CD4-positive, CD25-positive, alpha-beta regulatory T cell (primary cell): ENCODE results near the gene SMARCC2. TPM values are rescaled to one million over a fixed set of nuclear protein-coding genes. Genes with fewer than 3 reads are reported as not detected.

Experiments
- ATAC-seq, 2 donors: fragments of 150-1000 bp; cut with Tn5 transposase; one replicate each; pipeline ENCODE4 v1.10.0; 2021; ENCODE audit warnings: low read depth in 2 of 2, moderate number of reproducible peaks in 2 of 2, moderate library complexity in 1 of 2
- DNase-seq, 3 donors: peaks; one replicate each; pipeline versions ENCODE4 v3.0.0 to v3.0.0-alpha.2; 2012 to 2022; ENCODE audit warnings: mixed read lengths in 1 of 3
- H3K27ac ChIP-seq: one replicate; pipeline ENCODE4 v1.7.0; 2013; ENCODE audit warnings: mild to moderate bottlenecking, low read length; ENCODE audit not compliant: insufficient read depth, poor library complexity, severe bottlenecking
- H3K27me3 ChIP-seq: one replicate; pipeline ENCODE4 v1.7.0; 2013; ENCODE audit warnings: low read length; ENCODE audit not compliant: control insufficient read depth, insufficient read depth
- H3K36me3 ChIP-seq: one replicate; pipeline ENCODE4 v1.7.0; 2013; ENCODE audit warnings: mild to moderate bottlenecking, low read length, moderate library complexity; ENCODE audit not compliant: control insufficient read depth, insufficient read depth
- H3K4me1 ChIP-seq: 2 replicates; pipeline ENCODE4 v1.7.0; 2013; ENCODE audit warnings: mild to moderate bottlenecking, low read length; ENCODE audit not compliant: insufficient read depth, control insufficient read depth, poor library complexity, severe bottlenecking
- H3K4me3 ChIP-seq: one replicate; pipeline ENCODE4 v1.7.0; 2013; ENCODE audit warnings: low read depth, mild to moderate bottlenecking, low read length, moderate library complexity
- H3K9me3 ChIP-seq, 2 experiments: 1 replicate in 1 of 2; 2 replicates in 1 of 2; pipeline ENCODE4 v1.7.0; 2013; ENCODE audit warnings: low read length in 2 of 2, mild to moderate bottlenecking in 1 of 2, moderate library complexity in 1 of 2; ENCODE audit not compliant: control insufficient read depth in 2 of 2
- H3K27ac Mint-ChIP-seq, 3 donors: one replicate each; pipeline ENCODE4 v1.8.0; 2020 to 2022; ENCODE audit warnings: mild to moderate bottlenecking in 3 of 3, mixed read lengths in 3 of 3, moderate library complexity in 2 of 3
- H3K27me3 Mint-ChIP-seq: one replicate; pipeline ENCODE4 v1.8.0; 2022; ENCODE audit warnings: mild to moderate bottlenecking, mixed read lengths
- H3K36me3 Mint-ChIP-seq: one replicate; pipeline ENCODE4 v1.8.0; 2020; ENCODE audit warnings: mixed read lengths
- H3K4me1 Mint-ChIP-seq, 4 donors: one replicate each; pipeline ENCODE4 v1.8.0; 2020 to 2022; ENCODE audit warnings: mixed read lengths in 4 of 4, mild to moderate bottlenecking in 1 of 4
- H3K4me3 Mint-ChIP-seq, 4 donors: one replicate each; pipeline ENCODE4 v1.8.0; 2020 to 2022; ENCODE audit warnings: mild to moderate bottlenecking in 4 of 4, mixed read lengths in 4 of 4, moderate library complexity in 3 of 4
- H3K9me3 Mint-ChIP-seq, 7 donors: one replicate each; pipeline ENCODE4 v1.8.0; 2020 to 2022; ENCODE audit warnings: mixed read lengths in 7 of 7, mild to moderate bottlenecking in 3 of 7, moderate library complexity in 2 of 7
- polyA plus RNA-seq, 4 donors: library from polyadenylated mRNA; unstranded; fragments of 300-500 nt; fragmentation: Illumina TruSeq; gene quantifications; one replicate each; pipeline ENCODE4 v1.2.3, GENCODE V29; 2021
- total RNA-seq: library from RNA; stranded (reverse); gene quantifications from one replicate; pipeline ENCODE4 v1.2.3, GENCODE V29; 2022

SMARCC2 gene
- total and polyA plus RNA-seq, 5 donors from 2014 or later: 46.3 to 153 (median 57.1) TPM

GRCh38 chr12:56186957-56187356 lies 2.3 kb downstream of the SMARCC2 start:
- H3K27ac ChIP-seq: peak overlapping the region; percentile 86
- DNase-seq: no peak
- H3K27ac Mint-ChIP-seq: peak overlapping the region in 2 of 3 donors; percentile 94 to 96
- no peaks in the 10 kb centered on the region for H3K27me3 ChIP-seq
- H3K4me1 Mint-ChIP-seq: peaks cover 19 to 53% (median 33%) of the 10 kb centered on the region in 4 donors
- H3K4me1 ChIP-seq: peaks cover 32% of the 10 kb centered on the region
- H3K27me3 Mint-ChIP-seq: peaks cover 16% of the 10 kb centered on the region
- no peak for ATAC-seq
- H3K36me3 Mint-ChIP-seq: peaks cover 24% of the 10 kb centered on the region
- peak overlapping the region; percentile 38 to 95 (median 94) for H3K4me3 Mint-ChIP-seq
- H3K9me3 ChIP-seq: no peaks in the 10 kb centered on the region
- H3K36me3 ChIP-seq: peaks cover 43% of the 10 kb centered on the region
- peaks cover 0 to 1% (median 0%) of the 10 kb centered on the region in 7 donors for H3K9me3 Mint-ChIP-seq
- peak overlapping the region; percentile 84 for H3K4me3 ChIP-seq

- H3K27ac Mint-ChIP-seq: peak overlapping the region in 1 of 3 donors; percentile 28
- no peaks in the 10 kb centered on the region for H3K4me1 ChIP-seq
- no peaks in the 10 kb centered on the region for H3K27me3 ChIP-seq
- H3K27ac ChIP-seq: no peak overlapping the region
- no peaks in the 10 kb centered on the region for H3K9me3 ChIP-seq
- H3K9me3 Mint-ChIP-seq: no peaks in the 10 kb centered on the region
- no peak overlapping the region for H3K4me3 ChIP-seq
- H3K36me3 Mint-ChIP-seq: peaks cover 51% of the 10 kb centered on the region
- peaks cover 0 to 6% (median 3%) of the 10 kb centered on the region in 4 donors for H3K4me1 Mint-ChIP-seq
- DNase-seq: no peak
- H3K36me3 ChIP-seq: peaks cover 78% of the 10 kb centered on the region
- no peak overlapping the region for H3K4me3 Mint-ChIP-seq
- no peak for ATAC-seq
- no peaks in the 10 kb centered on the region for H3K27me3 Mint-ChIP-seq
Observed at GRCh38 chr12:56178347-56178746, 10.9 kb downstream of the SMARCC2 start.

- Mint-ChIP-seq H3K27me3 (no peaks in the 10 kb centered on the region), H3K36me3 (peaks cover 49% of the 10 kb centered on the region), H3K9me3 (no peaks in the 10 kb centered on the region), H3K4me3 (no peak overlapping the region), H3K27ac (peak overlapping the region in 2 of 3 donors; percentile 46 to 58), H3K4me1 (peaks cover 0 to 6% (median 1%) of the 10 kb centered on the region in 4 donors)
- H3K27me3 ChIP-seq: no peaks in the 10 kb centered on the region
- H3K36me3 ChIP-seq: peaks cover 81% of the 10 kb centered on the region
- no peak for DNase-seq
- H3K27ac ChIP-seq: no peak overlapping the region
- no peaks in the 10 kb centered on the region for H3K4me1 ChIP-seq
- ATAC-seq: no peak
- no peak overlapping the region for H3K4me3 ChIP-seq
- H3K9me3 ChIP-seq: no peaks in the 10 kb centered on the region
Observed at GRCh38 chr12:56172839-56173238, 16.4 kb downstream of the SMARCC2 start.

GRCh38 chr12:56169229-56169759 lies 20.0 kb downstream of the SMARCC2 start:
- Mint-ChIP-seq H3K4me3 (no peak overlapping the region), H3K27ac (peak overlapping the region in 1 of 3 donors; percentile 85), H3K9me3 (no peaks in the 10 kb centered on the region), H3K27me3 (no peaks in the 10 kb centered on the region), H3K4me1 (peaks cover 0 to 4% (median under 1%) of the 10 kb centered on the region in 4 donors), H3K36me3 (peaks cover 52% of the 10 kb centered on the region)
- Histone ChIP-seq H3K27me3 (no peaks in the 10 kb centered on the region), H3K36me3 (peaks cover 81% of the 10 kb centered on the region), H3K27ac (no peak overlapping the region), H3K4me3 (no peak overlapping the region), H3K4me1 (no peaks in the 10 kb centered on the region), H3K9me3 (no peaks in the 10 kb centered on the region)
- ATAC-seq (no peak), DNase-seq (no peak)

GRCh38 chr12:56165369-56165768 lies 23.9 kb downstream of the SMARCC2 start:
- Mint-ChIP-seq H3K27ac (peak overlapping the region in 2 of 3 donors; percentile 22 to 69), H3K27me3 (no peaks in the 10 kb centered on the region)
- ATAC-seq: no peak

GRCh38 chr12:56164345-56164729 lies 24.9 kb downstream of the SMARCC2 start:
- peaks cover 39% of the 10 kb centered on the region for H3K36me3 Mint-ChIP-seq
- peak overlapping the region in 2 of 3 donors; percentile 55 to 77 for H3K27ac Mint-ChIP-seq

More at GRCh38 chr12:56165369-56165768, 23.9 kb downstream of the SMARCC2 start:
- Mint-ChIP-seq H3K36me3 (peaks cover 42% of the 10 kb centered on the region), H3K4me1 (peaks cover 0 to 24% (median 12%) of the 10 kb centered on the region in 4 donors), H3K9me3 (no peaks in the 10 kb centered on the region), H3K4me3 (peak overlapping the region in 1 of 4 donors; percentile 71)
- DNase-seq: no peak
- no peak overlapping the region for H3K27ac ChIP-seq
- peaks cover 18% of the 10 kb centered on the region for H3K4me1 ChIP-seq
- H3K27me3 ChIP-seq: no peaks in the 10 kb centered on the region
- no peak overlapping the region for H3K4me3 ChIP-seq
- H3K36me3 ChIP-seq: peaks cover 85% of the 10 kb centered on the region
- H3K9me3 ChIP-seq: no peaks in the 10 kb centered on the region

GRCh38 chr12:56163533-56164344 lies 25.5 kb downstream of the SMARCC2 start:
- Histone ChIP-seq H3K9me3 (no peaks in the 10 kb centered on the region), H3K36me3 (peaks cover 73% of the 10 kb centered on the region), H3K4me3 (no peak overlapping the region), H3K27ac (peak overlapping the region; percentile 36), H3K27me3 (no peaks in the 10 kb centered on the region), H3K4me1 (peaks cover 34% of the 10 kb centered on the region)
- Mint-ChIP-seq H3K27ac (peak overlapping the region; percentile 32 to 77 (median 55)), H3K27me3 (no peaks in the 10 kb centered on the region), H3K9me3 (no peaks in the 10 kb centered on the region), H3K4me3 (peak overlapping the region in 2 of 4 donors; percentile 22 to 58), H3K4me1 (peaks cover 0 to 40% (median 26%) of the 10 kb centered on the region in 4 donors), H3K36me3 (peaks cover 39% of the 10 kb centered on the region)
- DNase-seq (no peak), ATAC-seq (no peak)

More at GRCh38 chr12:56164345-56164729, 24.9 kb downstream of the SMARCC2 start:
- H3K4me1 Mint-ChIP-seq: peaks cover 0 to 34% (median 20%) of the 10 kb centered on the region in 4 donors
- Histone ChIP-seq H3K4me3 (no peak overlapping the region), H3K27ac (no peak overlapping the region), H3K36me3 (peaks cover 77% of the 10 kb centered on the region), H3K9me3 (no peaks in the 10 kb centered on the region), H3K4me1 (peaks cover 28% of the 10 kb centered on the region), H3K27me3 (no peaks in the 10 kb centered on the region)
- no peaks in the 10 kb centered on the region for H3K27me3 Mint-ChIP-seq
- ATAC-seq (no peak), DNase-seq (no peak)
- H3K9me3 Mint-ChIP-seq: no peaks in the 10 kb centered on the region
- no peak overlapping the region for H3K4me3 Mint-ChIP-seq
